B cell (primary cell): Measurements from ENCODE around the gene MUC12. TPM values are rescaled to one million over a fixed set of nuclear protein-coding genes. Genes with fewer than 3 reads are reported as not detected.

ENCODE experiments used
- ATAC-seq: fragments of 200-7000 bp; cut with Tn5 transposase; one replicate; pipeline ENCODE4 v1.10.0; 2021; ENCODE audit warnings: low read depth, mild to moderate bottlenecking, moderate number of reproducible peaks, moderate library complexity
- CTCF ChIA-PET: fragments of 350-600 bp; sonication (Branson Sonifier 250); formaldehyde crosslinking; loops from one replicate; lab custom pipeline; 2021; ENCODE audit warnings: antibody characterized with exemption, inconsistent platforms; lab: Charles Lee
- POLR2A ChIA-PET: fragments of 350-600 bp; sonication (Branson Sonifier 250); formaldehyde crosslinking; loops from one replicate; lab custom pipeline; 2021; ENCODE audit warnings: antibody characterized with exemption; lab: Charles Lee
- DNase-seq: peaks from one replicate; pipeline ENCODE4 v3.0.0; 2013
- H2AFZ ChIP-seq: 2 replicates; pipeline ENCODE4 v1.6.1; 2012; ENCODE audit warnings: mild to moderate bottlenecking, low read depth, low read length; ENCODE audit not compliant: insufficient read depth, poor library complexity, severe bottlenecking
- H3K27ac ChIP-seq, 2 donors: 1 replicate in 1 of 2; 2 replicates in 1 of 2; pipeline ENCODE4 v1.5.1; 2012 to 2013; ENCODE audit warnings: low read length in 2 of 2, mild to moderate bottlenecking in 2 of 2, moderate library complexity in 1 of 2
- H3K27me3 ChIP-seq, 4 experiments: fragments of 200-600 bp in 1 of 4; sonication (generic) in 1 of 4; replicated peaks in 1 of 4; 1 replicate in 2 of 4; 2 replicates in 2 of 4; pipeline versions ENCODE4 v1.6.1 to v1.7.0; 2013 to 2016; ENCODE audit warnings: low read length in 3 of 4, mild to moderate bottlenecking in 2 of 4, mixed read lengths in 1 of 4, moderate library complexity in 1 of 4; ENCODE audit not compliant: insufficient read depth in 4 of 4, control insufficient read depth in 3 of 4; ENCODE audit errors: control extremely low read depth in 1 of 4
- H3K36me3 ChIP-seq, 2 experiments: replicated peaks in 1 of 2; 1 replicate in 1 of 2; 2 replicates in 1 of 2; pipeline versions ENCODE4 v1.6.1 to v1.7.1; 2013; ENCODE audit warnings: low read length in 1 of 2; ENCODE audit not compliant: insufficient read depth in 2 of 2, control insufficient read depth in 1 of 2; ENCODE audit errors: control extremely low read depth in 1 of 2, extremely low read depth in 1 of 2
- H3K4me1 ChIP-seq, 2 donors: fragments of 200-600 bp in 1 of 2; sonication (generic) in 1 of 2; 1 replicate in 1 of 2; 2 replicates in 1 of 2; pipeline versions ENCODE4 v1.5.1 to v1.6.1; 2013 to 2017; ENCODE audit warnings: low read length in 2 of 2; ENCODE audit not compliant: control insufficient read depth in 2 of 2, insufficient read depth in 2 of 2
- H3K4me2 ChIP-seq: replicated peaks from 2 replicates; pipeline ENCODE3; 2012; ENCODE audit warnings: mild to moderate bottlenecking, low read depth, low read length; ENCODE audit not compliant: poor library complexity, severe bottlenecking
- H3K4me3 ChIP-seq, 5 experiments: fragments of 200-600 bp in 1 of 5; sonication (generic) in 1 of 5; 1 replicate in 3 of 5; 2 replicates in 2 of 5; pipeline versions ENCODE4 v1.5.1 to v1.7.0; 2011 to 2016; ENCODE audit warnings: low read length in 4 of 5, mild to moderate bottlenecking in 4 of 5, low read depth in 2 of 5, control low read depth in 1 of 5, moderate library complexity in 1 of 5; ENCODE audit not compliant: insufficient read depth in 1 of 5; ENCODE audit errors: control extremely low read depth in 1 of 5, extremely low read depth in 1 of 5
- H3K79me2 ChIP-seq: fragments of 200-600 bp; sonication (generic); one replicate; pipeline ENCODE4 v1.6.0; 2016; ENCODE audit warnings: low read length; ENCODE audit not compliant: control insufficient read depth, insufficient read depth
- H3K9ac ChIP-seq: fragments of 200-600 bp; sonication (generic); 2 replicates; pipeline ENCODE4 v1.6.1; 2017; ENCODE audit warnings: mild to moderate bottlenecking, low read length, moderate library complexity
- H3K9me3 ChIP-seq, 3 donors: one replicate each; pipeline versions ENCODE4 v1.6.1 to v1.7.1; 2013; ENCODE audit warnings: low read length in 2 of 3; ENCODE audit not compliant: control insufficient read depth in 2 of 3, insufficient read depth in 1 of 3; ENCODE audit errors: control extremely low read depth in 1 of 3
- H4K20me1 ChIP-seq: 2 replicates; pipeline ENCODE4 v1.6.0; 2012; ENCODE audit warnings: mild to moderate bottlenecking, low read length; ENCODE audit not compliant: insufficient read depth, control insufficient read depth, poor library complexity, severe bottlenecking
- H3K27ac Mint-ChIP-seq: one replicate; pipeline ENCODE4 v1.8.0; 2021; ENCODE audit warnings: mixed read lengths
- H3K27me3 Mint-ChIP-seq: one replicate; pipeline ENCODE4 v1.8.0; 2021; ENCODE audit warnings: mixed read lengths
- H3K4me1 Mint-ChIP-seq: one replicate; pipeline ENCODE4 v1.8.0; 2021; ENCODE audit warnings: mixed read lengths
- H3K4me3 Mint-ChIP-seq: one replicate; pipeline ENCODE4 v1.8.0; 2021; ENCODE audit warnings: mixed read lengths
- H3K9me3 Mint-ChIP-seq: one replicate; pipeline ENCODE4 v1.8.0; 2022; ENCODE audit warnings: mixed read lengths; ENCODE audit not compliant: insufficient read depth
- CTCF ChIP-seq: fragments of 200-600 bp; IDR thresholded peaks from one replicate; pipeline ENCODE4 v1.8.0; 2022; ENCODE audit warnings: antibody characterized with exemption, mild to moderate bottlenecking
- EZH2 ChIP-seq: IDR thresholded peaks from 2 replicates; pipeline ENCODE4 v1.6.1; 2012; ENCODE audit warnings: borderline replicate concordance, low read depth, mild to moderate bottlenecking, moderate library complexity, low read length; ENCODE audit not compliant: insufficient read depth, poor library complexity, severe bottlenecking
- WGBS: methylation state at CpG from one replicate; pipeline ENCODE4 v1.1.5; 2013; ENCODE audit warnings: missing lambda C conversion rate; ENCODE audit not compliant: insufficient coverage; 5-methylcytosine and 5-hydroxymethylcytosine counted together
- intact Hi-C: fragments of 100-400 bp; cut with micrococcal nuclease; formaldehyde crosslinking; loops from one replicate; pipeline ENCODE4 v1.10.0; 2022
- polyA plus RNA-seq: library from polyadenylated mRNA; depleted of rRNA; stranded (reverse); fragments of >200 nt; gene quantifications from 2 replicates; pipeline ENCODE4 v1.2.3, GENCODE V29; 2012
- total RNA-seq, 2 donors: library from RNA; stranded (reverse); fragments of 120-200 nt in 1 of 2; gene quantifications; 1 replicate in 1 of 2; 2 replicates in 1 of 2; pipeline versions ENCODE4 v1.2.3 to v1.2.4, GENCODE V29; 2013 to 2022

The MUC12 gene
- total and polyA plus RNA-seq, 2 donors (not counting 1 experiment from before 2014, with no cell fraction given), result 0.81 TPM; not detected in 1

- no peak overlapping the region for H3K4me3 ChIP-seq
- H4K20me1 ChIP-seq, result no peaks in the 10 kb centered on the region
- no peaks in the 10 kb centered on the region for H3K79me2 ChIP-seq
- no peaks in the 10 kb centered on the region for H3K4me1 ChIP-seq
- TF ChIP-seq EZH2 (no peak), CTCF (no peak)
- ChIA-PET POLR2A (no interaction called here), CTCF (no interaction called here)
- no peak overlapping the region for H3K9ac ChIP-seq
- H2AFZ ChIP-seq, result no peak overlapping the region
- no peak overlapping the region for H3K4me2 ChIP-seq
- H3K36me3 ChIP-seq, result no peaks in the 10 kb centered on the region
- no peaks in the 10 kb centered on the region for H3K9me3 Mint-ChIP-seq
- H3K27me3 Mint-ChIP-seq, result peaks cover 23% of the 10 kb centered on the region
- 84% methylated on average over 3 of the region's 5 CpGs for WGBS
- H3K4me1 Mint-ChIP-seq, result no peaks in the 10 kb centered on the region
- H3K27ac ChIP-seq, result no peak overlapping the region
- no peak for DNase-seq
- peaks cover 0 to 8% (median 0%) of the 10 kb centered on the region in 3 donors for H3K9me3 ChIP-seq
- peaks cover 0 to 4% (median 0%) of the 10 kb centered on the region in 4 experiments for H3K27me3 ChIP-seq
- H3K4me3 Mint-ChIP-seq, result no peak overlapping the region
- no peak overlapping the region for H3K27ac Mint-ChIP-seq
- ATAC-seq, result no peak
- intact Hi-C loops, result no loop called here
Observed at GRCh38 chr7:101009629-101010028, 40.3 kb downstream of the MUC12 start.

- POLR2A ChIA-PET, result no interaction called here
- H3K4me3 ChIP-seq, result no peak overlapping the region
- intact Hi-C loops, result no loop called here
Observed at GRCh38 chr7:101012931-101013330, 43.6 kb downstream of the MUC12 start.

More at GRCh38 chr7:101012931-101013330, 43.6 kb downstream of the MUC12 start:
- ATAC-seq (no peak), DNase-seq (no peak)
- no peak overlapping the region for H3K27ac ChIP-seq
- peaks cover 0 to 14% (median 0%) of the 10 kb centered on the region in 3 donors for H3K9me3 ChIP-seq
- no peak overlapping the region for H2AFZ ChIP-seq
- peaks cover 0 to 22% (median 0%) of the 10 kb centered on the region in 4 experiments for H3K27me3 ChIP-seq
- Mint-ChIP-seq H3K27ac (no peak overlapping the region), H3K4me1 (peaks cover 15% of the 10 kb centered on the region), H3K9me3 (no peaks in the 10 kb centered on the region), H3K27me3 (peaks cover 30% of the 10 kb centered on the region), H3K4me3 (no peak overlapping the region)
- CTCF ChIA-PET, result no interaction called here
- no peaks in the 10 kb centered on the region for H3K79me2 ChIP-seq
- TF ChIP-seq EZH2 (no peak), CTCF (no peak)
- H3K36me3 ChIP-seq, result no peaks in the 10 kb centered on the region
- no peak overlapping the region for H3K4me2 ChIP-seq
- peaks cover 11 to 13% of the 10 kb centered on the region in 2 donors for H3K4me1 ChIP-seq
- H4K20me1 ChIP-seq, result no peaks in the 10 kb centered on the region
- 81% methylated on average over 4 of the region's 6 CpGs for WGBS
- no peak overlapping the region for H3K9ac ChIP-seq
